GM23338 (cell line): ENCODE data around the gene DGAT2. TPM values are rescaled to one million over a fixed set of nuclear protein-coding genes. Genes with fewer than 3 reads are reported as not detected.

Experiments used
- ATAC-seq: fragments of 200-7000 bp; cut with Tn5 transposase; 3 replicates; pipeline ENCODE4 v1.9.1; 2020
- DNase-seq: peaks from one replicate; pipeline ENCODE4 v3.0.0-alpha.2; 2015; ENCODE audit warnings: low spot score
- H2AFZ ChIP-seq: fragments of 200-600 bp; sonication (generic); 2 replicates; pipeline ENCODE4 v1.8.0; 2016; ENCODE audit warnings: antibody characterized with exemption, mild to moderate bottlenecking, moderate library complexity
- H3F3A ChIP-seq: fragments of 200-600 bp; sonication (generic); replicated peaks from 2 replicates; pipeline ENCODE4 v1.8.0; 2017; ENCODE audit warnings: antibody characterized with exemption, mixed run types, low read depth
- H3K27ac ChIP-seq: fragments of 200-600 bp; sonication (generic); 2 replicates; pipeline ENCODE4 v1.6.1; 2016; ENCODE audit warnings: low read depth
- H3K27me3 ChIP-seq: fragments of 200-600 bp; sonication (generic); 2 replicates; pipeline ENCODE4 v1.8.0; 2016; ENCODE audit warnings: mild to moderate bottlenecking, mixed run types, moderate library complexity; ENCODE audit not compliant: insufficient read depth
- H3K36me3 ChIP-seq: fragments of 200-600 bp; sonication (generic); 2 replicates; pipeline ENCODE4 v1.8.0; 2016; ENCODE audit warnings: mild to moderate bottlenecking; ENCODE audit not compliant: insufficient read depth
- H3K4me1 ChIP-seq: fragments of 200-600 bp; sonication (generic); 2 replicates; pipeline ENCODE4 v1.8.0; 2016; ENCODE audit warnings: mild to moderate bottlenecking, moderate library complexity; ENCODE audit not compliant: insufficient read depth
- H3K4me2 ChIP-seq: fragments of 200-600 bp; sonication (generic); 2 replicates; pipeline ENCODE4 v1.7.1; 2017; ENCODE audit warnings: mixed run types
- H3K4me3 ChIP-seq: fragments of 200-600 bp; sonication (generic); 2 replicates; pipeline ENCODE4 v1.6.1; 2016; ENCODE audit warnings: mixed run types
- H3K79me2 ChIP-seq: fragments of 200-600 bp; sonication (generic); replicated peaks from 2 replicates; pipeline ENCODE4 v1.8.0; 2017; ENCODE audit warnings: mild to moderate bottlenecking; ENCODE audit not compliant: insufficient read depth
- H3K9me2 ChIP-seq: fragments of 200-600 bp; sonication (generic); 2 replicates; pipeline ENCODE4 v1.8.0; 2017; ENCODE audit not compliant: insufficient read depth
- H4K20me1 ChIP-seq: fragments of 200-600 bp; sonication (generic); replicated peaks from 2 replicates; pipeline ENCODE4 v1.8.0; 2017; ENCODE audit warnings: mild to moderate bottlenecking; ENCODE audit not compliant: insufficient read depth
- H3K27ac Mint-ChIP-seq: 2 replicates; pipeline ENCODE4 v1.8.0; 2020; ENCODE audit warnings: inconsistent platforms, mild to moderate bottlenecking, moderate library complexity, mixed read lengths
- H3K27me3 Mint-ChIP-seq: 3 replicates; pipeline ENCODE4 v1.8.0; 2022; ENCODE audit warnings: low read depth, mild to moderate bottlenecking, moderate library complexity, mixed read lengths, inconsistent platforms; ENCODE audit not compliant: insufficient read depth, poor library complexity
- H3K36me3 Mint-ChIP-seq: 3 replicates; pipeline ENCODE4 v1.8.0; 2021; ENCODE audit warnings: low read depth, mild to moderate bottlenecking, inconsistent platforms, moderate library complexity, mixed read lengths
- H3K4me1 Mint-ChIP-seq: 3 replicates; pipeline ENCODE4 v1.8.0; 2020; ENCODE audit warnings: mild to moderate bottlenecking, inconsistent platforms, mixed read lengths
- H3K4me3 Mint-ChIP-seq: 3 replicates; pipeline ENCODE4 v1.8.0; 2021; ENCODE audit warnings: moderate library complexity, mild to moderate bottlenecking, inconsistent platforms, mixed read lengths
- H3K9me3 Mint-ChIP-seq: 3 replicates; pipeline ENCODE4 v1.8.0; 2020; ENCODE audit warnings: moderate library complexity, mild to moderate bottlenecking, inconsistent platforms, mixed read lengths
- CREB1 ChIP-seq: fragments of 250-450 bp; sonication (Bioruptor Pico); IDR thresholded peaks from 2 replicates; pipeline ENCODE4 v1.5.0; 2020; ENCODE audit warnings: low read depth, mild to moderate bottlenecking, moderate library complexity
- CTCF ChIP-seq, 2 experiments: fragments of 200-600 bp in 1 of 2; sonication (generic) in 1 of 2; conservative IDR thresholded peaks; 2 replicates each; pipeline versions ENCODE4 v1.5.1 to v1.6.1; 2016 to 2017; ENCODE audit warnings: antibody characterized with exemption in 2 of 2, low read depth in 2 of 2, mild to moderate bottlenecking in 2 of 2, moderate library complexity in 1 of 2
- EZH2 ChIP-seq: fragments of 200-600 bp; sonication (generic); IDR thresholded peaks from one replicate; pipeline ENCODE4 v1.8.0; 2017; ENCODE audit warnings: antibody characterized with exemption, mild to moderate bottlenecking, low read depth; ENCODE audit not compliant: unreplicated experiment
- EZH2phosphoT487 ChIP-seq: fragments of 200-600 bp; sonication (generic); IDR thresholded peaks from one replicate; pipeline ENCODE4 v1.8.1; 2018; ENCODE audit warnings: antibody characterized with exemption; ENCODE audit not compliant: unreplicated experiment
- JUNB ChIP-seq: IDR thresholded peaks from one replicate; pipeline ENCODE4 v1.6.1; 2016; ENCODE audit warnings: antibody characterized with exemption; ENCODE audit not compliant: unreplicated experiment
- NANOG ChIP-seq: IDR thresholded peaks from 2 replicates; pipeline ENCODE4 v1.6.1; 2016; ENCODE audit warnings: antibody characterized with exemption, borderline replicate concordance
- POLR2AphosphoS5 ChIP-seq: IDR thresholded peaks from 2 replicates; pipeline ENCODE4 v1.6.1; 2016; ENCODE audit warnings: antibody characterized with exemption, low read depth
- STAT1 ChIP-seq: IDR thresholded peaks from one replicate; pipeline ENCODE4 v1.6.1; 2016; ENCODE audit warnings: antibody characterized with exemption; ENCODE audit not compliant: unreplicated experiment
- ZNF114 ChIP-seq: fragments of 250-450 bp; sonication (Bioruptor Pico); IDR thresholded peaks from 2 replicates; pipeline ENCODE4 v1.5.0; 2020; ENCODE audit warnings: mild to moderate bottlenecking, moderate library complexity
- ZNF331 ChIP-seq: fragments of 250-450 bp; sonication (Bioruptor Pico); IDR thresholded peaks from 2 replicates; pipeline ENCODE4 v1.5.0; 2020; ENCODE audit warnings: low read depth, mild to moderate bottlenecking, moderate library complexity
- polyA plus RNA-seq: library from polyadenylated mRNA; unstranded; fragments of >200 nt; fragmentation: Nextera tagmentation; extraction: Ambion mirVana; gene quantifications from 2 replicates; pipeline ENCODE4 v1.2.1, GENCODE V29; 2016
- total RNA-seq: library from RNA; depleted of rRNA; stranded (reverse); fragments of >200 nt; shearing (Covaris generic); gene quantifications from 2 replicates; pipeline ENCODE4 v1.2.3, GENCODE V29; 2014
- TF ChIP-seq, protein P1 (sequence below): IDR thresholded peaks from 2 replicates; pipeline ENCODE4 v1.6.1; 2016; ENCODE audit warnings: antibody characterized with exemption
- TF ChIP-seq, protein P2 (sequence below): fragments of 250-450 bp; sonication (Bioruptor Pico); IDR thresholded peaks from 2 replicates; pipeline ENCODE4 v1.5.0; 2020; ENCODE audit warnings: mild to moderate bottlenecking, moderate library complexity
- TF ChIP-seq, protein P3 (sequence below): IDR thresholded peaks from one replicate; pipeline ENCODE4 v1.6.1; 2018; ENCODE audit warnings: antibody characterized with exemption; ENCODE audit not compliant: unreplicated experiment

DGAT2 gene
- total and polyA plus RNA-seq, 2 experiments from 2014 or later: 1.9 to 2.6 TPM

DNA sequence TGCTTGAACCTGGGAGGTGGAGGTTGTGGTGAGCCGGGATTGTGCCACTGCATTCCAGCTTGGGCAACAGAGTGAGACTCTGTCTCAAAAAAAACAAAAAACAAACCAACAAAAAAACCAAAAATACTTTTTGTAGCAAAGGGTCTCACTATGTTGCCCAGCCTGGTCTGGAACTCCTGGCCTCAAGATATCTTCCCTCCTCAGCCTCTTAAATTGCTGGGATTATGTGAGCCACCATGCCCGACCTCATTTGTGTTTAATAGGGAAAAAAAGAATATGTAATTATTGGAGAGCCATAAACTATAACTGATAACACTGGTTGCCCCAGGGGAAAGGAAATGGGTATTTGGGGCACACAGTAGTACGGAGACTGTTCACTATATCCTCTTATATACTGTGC is 66.2 kb downstream of the DGAT2 start:
- Mint-ChIP-seq H3K27me3 (peaks cover 2% of the 10 kb centered on the region), H3K4me3 (no peak overlapping the region), H3K27ac (no peak overlapping the region), H3K36me3 (peaks cover 9% of the 10 kb centered on the region; the same call in 1 of the 3 replicates), H3K9me3 (peaks cover 5% of the 10 kb centered on the region; the same call in 2 of the 3 replicates), H3K4me1 (peaks cover 3% of the 10 kb centered on the region; the same call in 2 of the 3 replicates)
- Histone ChIP-seq H2AFZ (no peak overlapping the region), H3K27me3 (no peaks in the 10 kb centered on the region), H3K36me3 (0 out of 2 replicates have a peak, but pooled peaks cover 8% of the 10 kb centered on the region), H3K27ac (no peak overlapping the region), H3K4me2 (no peak overlapping the region), H4K20me1 (peaks cover 3% of the 10 kb centered on the region; the same call in 1 of the 2 replicates), H3K9me2 (no peaks in the 10 kb centered on the region), H3K79me2 (peaks cover 32% of the 10 kb centered on the region), H3K4me1 (peaks cover 4% of the 10 kb centered on the region; the same call in 1 of the 2 replicates), H3F3A (no peaks in the 10 kb centered on the region), H3K4me3 (no peak overlapping the region)
- TF ChIP-seq CREB1 (CRISPR knock-in tag): no peak
- no peak for TF ChIP-seq STAT1
- TF ChIP-seq, protein P1, sequence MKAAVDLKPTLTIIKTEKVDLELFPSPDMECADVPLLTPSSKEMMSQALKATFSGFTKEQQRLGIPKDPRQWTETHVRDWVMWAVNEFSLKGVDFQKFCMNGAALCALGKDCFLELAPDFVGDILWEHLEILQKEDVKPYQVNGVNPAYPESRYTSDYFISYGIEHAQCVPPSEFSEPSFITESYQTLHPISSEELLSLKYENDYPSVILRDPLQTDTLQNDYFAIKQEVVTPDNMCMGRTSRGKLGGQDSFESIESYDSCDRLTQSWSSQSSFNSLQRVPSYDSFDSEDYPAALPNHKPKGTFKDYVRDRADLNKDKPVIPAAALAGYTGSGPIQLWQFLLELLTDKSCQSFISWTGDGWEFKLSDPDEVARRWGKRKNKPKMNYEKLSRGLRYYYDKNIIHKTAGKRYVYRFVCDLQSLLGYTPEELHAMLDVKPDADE: no peak
- TF ChIP-seq, protein P2, sequence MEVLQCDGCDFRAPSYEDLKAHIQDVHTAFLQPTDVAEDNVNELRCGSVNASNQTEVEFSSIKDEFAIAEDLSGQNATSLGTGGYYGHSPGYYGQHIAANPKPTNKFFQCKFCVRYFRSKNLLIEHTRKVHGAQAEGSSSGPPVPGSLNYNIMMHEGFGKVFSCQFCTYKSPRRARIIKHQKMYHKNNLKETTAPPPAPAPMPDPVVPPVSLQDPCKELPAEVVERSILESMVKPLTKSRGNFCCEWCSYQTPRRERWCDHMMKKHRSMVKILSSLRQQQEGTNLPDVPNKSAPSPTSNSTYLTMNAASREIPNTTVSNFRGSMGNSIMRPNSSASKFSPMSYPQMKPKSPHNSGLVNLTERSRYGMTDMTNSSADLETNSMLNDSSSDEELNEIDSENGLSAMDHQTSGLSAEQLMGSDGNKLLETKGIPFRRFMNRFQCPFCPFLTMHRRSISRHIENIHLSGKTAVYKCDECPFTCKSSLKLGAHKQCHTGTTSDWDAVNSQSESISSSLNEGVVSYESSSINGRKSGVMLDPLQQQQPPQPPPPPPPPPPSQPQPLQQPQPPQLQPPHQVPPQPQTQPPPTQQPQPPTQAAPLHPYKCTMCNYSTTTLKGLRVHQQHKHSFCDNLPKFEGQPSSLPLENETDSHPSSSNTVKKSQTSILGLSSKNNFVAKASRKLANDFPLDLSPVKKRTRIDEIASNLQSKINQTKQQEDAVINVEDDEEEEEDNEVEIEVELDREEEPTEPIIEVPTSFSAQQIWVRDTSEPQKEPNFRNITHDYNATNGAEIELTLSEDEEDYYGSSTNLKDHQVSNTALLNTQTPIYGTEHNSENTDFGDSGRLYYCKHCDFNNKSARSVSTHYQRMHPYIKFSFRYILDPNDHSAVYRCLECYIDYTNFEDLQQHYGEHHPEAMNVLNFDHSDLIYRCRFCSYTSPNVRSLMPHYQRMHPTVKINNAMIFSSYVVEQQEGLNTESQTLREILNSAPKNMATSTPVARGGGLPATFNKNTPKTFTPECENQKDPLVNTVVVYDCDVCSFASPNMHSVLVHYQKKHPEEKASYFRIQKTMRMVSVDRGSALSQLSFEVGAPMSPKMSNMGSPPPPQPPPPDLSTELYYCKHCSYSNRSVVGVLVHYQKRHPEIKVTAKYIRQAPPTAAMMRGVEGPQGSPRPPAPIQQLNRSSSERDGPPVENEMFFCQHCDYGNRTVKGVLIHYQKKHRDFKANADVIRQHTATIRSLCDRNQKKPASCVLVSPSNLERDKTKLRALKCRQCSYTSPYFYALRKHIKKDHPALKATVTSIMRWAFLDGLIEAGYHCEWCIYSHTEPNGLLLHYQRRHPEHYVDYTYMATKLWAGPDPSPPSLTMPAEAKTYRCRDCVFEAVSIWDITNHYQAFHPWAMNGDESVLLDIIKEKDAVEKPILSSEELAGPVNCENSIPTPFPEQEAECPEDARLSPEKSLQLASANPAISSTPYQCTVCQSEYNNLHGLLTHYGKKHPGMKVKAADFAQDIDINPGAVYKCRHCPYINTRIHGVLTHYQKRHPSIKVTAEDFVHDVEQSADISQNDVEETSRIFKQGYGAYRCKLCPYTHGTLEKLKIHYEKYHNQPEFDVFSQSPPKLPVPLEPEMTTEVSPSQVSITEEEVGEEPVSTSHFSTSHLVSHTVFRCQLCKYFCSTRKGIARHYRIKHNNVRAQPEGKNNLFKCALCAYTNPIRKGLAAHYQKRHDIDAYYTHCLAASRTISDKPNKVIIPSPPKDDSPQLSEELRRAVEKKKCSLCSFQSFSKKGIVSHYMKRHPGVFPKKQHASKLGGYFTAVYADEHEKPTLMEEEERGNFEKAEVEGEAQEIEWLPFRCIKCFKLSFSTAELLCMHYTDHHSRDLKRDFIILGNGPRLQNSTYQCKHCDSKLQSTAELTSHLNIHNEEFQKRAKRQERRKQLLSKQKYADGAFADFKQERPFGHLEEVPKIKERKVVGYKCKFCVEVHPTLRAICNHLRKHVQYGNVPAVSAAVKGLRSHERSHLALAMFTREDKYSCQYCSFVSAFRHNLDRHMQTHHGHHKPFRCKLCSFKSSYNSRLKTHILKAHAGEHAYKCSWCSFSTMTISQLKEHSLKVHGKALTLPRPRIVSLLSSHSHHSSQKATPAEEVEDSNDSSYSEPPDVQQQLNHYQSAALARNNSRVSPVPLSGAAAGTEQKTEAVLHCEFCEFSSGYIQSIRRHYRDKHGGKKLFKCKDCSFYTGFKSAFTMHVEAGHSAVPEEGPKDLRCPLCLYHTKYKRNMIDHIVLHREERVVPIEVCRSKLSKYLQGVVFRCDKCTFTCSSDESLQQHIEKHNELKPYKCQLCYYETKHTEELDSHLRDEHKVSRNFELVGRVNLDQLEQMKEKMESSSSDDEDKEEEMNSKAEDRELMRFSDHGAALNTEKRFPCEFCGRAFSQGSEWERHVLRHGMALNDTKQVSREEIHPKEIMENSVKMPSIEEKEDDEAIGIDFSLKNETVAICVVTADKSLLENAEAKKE (CRISPR knock-in tag): no peak
- TF ChIP-seq JUNB: no peak
- TF ChIP-seq, protein P3, sequence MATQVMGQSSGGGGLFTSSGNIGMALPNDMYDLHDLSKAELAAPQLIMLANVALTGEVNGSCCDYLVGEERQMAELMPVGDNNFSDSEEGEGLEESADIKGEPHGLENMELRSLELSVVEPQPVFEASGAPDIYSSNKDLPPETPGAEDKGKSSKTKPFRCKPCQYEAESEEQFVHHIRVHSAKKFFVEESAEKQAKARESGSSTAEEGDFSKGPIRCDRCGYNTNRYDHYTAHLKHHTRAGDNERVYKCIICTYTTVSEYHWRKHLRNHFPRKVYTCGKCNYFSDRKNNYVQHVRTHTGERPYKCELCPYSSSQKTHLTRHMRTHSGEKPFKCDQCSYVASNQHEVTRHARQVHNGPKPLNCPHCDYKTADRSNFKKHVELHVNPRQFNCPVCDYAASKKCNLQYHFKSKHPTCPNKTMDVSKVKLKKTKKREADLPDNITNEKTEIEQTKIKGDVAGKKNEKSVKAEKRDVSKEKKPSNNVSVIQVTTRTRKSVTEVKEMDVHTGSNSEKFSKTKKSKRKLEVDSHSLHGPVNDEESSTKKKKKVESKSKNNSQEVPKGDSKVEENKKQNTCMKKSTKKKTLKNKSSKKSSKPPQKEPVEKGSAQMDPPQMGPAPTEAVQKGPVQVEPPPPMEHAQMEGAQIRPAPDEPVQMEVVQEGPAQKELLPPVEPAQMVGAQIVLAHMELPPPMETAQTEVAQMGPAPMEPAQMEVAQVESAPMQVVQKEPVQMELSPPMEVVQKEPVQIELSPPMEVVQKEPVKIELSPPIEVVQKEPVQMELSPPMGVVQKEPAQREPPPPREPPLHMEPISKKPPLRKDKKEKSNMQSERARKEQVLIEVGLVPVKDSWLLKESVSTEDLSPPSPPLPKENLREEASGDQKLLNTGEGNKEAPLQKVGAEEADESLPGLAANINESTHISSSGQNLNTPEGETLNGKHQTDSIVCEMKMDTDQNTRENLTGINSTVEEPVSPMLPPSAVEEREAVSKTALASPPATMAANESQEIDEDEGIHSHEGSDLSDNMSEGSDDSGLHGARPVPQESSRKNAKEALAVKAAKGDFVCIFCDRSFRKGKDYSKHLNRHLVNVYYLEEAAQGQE: no peak
- TF ChIP-seq ZNF331 (CRISPR knock-in tag): no peak
- TF ChIP-seq ZNF114 (CRISPR knock-in tag): no peak
- no peak for TF ChIP-seq POLR2AphosphoS5
- no peak for TF ChIP-seq NANOG
- TF ChIP-seq CTCF (conservative IDR thresholded peaks at IDR 0.05; ENCODE audit: low read depth in 2 of 2): no peak
- TF ChIP-seq EZH2: no peak
- no peak for TF ChIP-seq EZH2phosphoT487
- no peak for ATAC-seq
- no peak for DNase-seq
